ENCODE data around the gene CNDP1. TPM values are rescaled to one million over a fixed set of nuclear protein-coding genes. Genes with fewer than 3 reads are reported as not detected.
"Not testable (repeated sequence)": the region's sequence is repeated elsewhere in the genome, so short reads cannot be mapped to it uniquely, and the experiment has no call there.

CNDP1 gene
- total RNA-seq, 1 experiment from 2014 or later = 0.08 TPM

GRCh38 chr18:74516271-74517235, 17.7 kb upstream of the CNDP1 start:
- in situ Hi-C loops (cut with HindIII; ENCODE audit: low pct_unique_long_range_greater_than_20kb, low sequenced_read_pairs) = no loop called here
- no peak for DNase-seq (ENCODE audit: low read depth, low spot score)

GRCh38 chr18:74517236-74517630, 17.1 kb upstream of the CNDP1 start:
- no peak for DNase-seq (ENCODE audit: low read depth, low spot score)
- in situ Hi-C loops (cut with HindIII; ENCODE audit: low pct_unique_long_range_greater_than_20kb, low sequenced_read_pairs) = no loop called here

DNA sequence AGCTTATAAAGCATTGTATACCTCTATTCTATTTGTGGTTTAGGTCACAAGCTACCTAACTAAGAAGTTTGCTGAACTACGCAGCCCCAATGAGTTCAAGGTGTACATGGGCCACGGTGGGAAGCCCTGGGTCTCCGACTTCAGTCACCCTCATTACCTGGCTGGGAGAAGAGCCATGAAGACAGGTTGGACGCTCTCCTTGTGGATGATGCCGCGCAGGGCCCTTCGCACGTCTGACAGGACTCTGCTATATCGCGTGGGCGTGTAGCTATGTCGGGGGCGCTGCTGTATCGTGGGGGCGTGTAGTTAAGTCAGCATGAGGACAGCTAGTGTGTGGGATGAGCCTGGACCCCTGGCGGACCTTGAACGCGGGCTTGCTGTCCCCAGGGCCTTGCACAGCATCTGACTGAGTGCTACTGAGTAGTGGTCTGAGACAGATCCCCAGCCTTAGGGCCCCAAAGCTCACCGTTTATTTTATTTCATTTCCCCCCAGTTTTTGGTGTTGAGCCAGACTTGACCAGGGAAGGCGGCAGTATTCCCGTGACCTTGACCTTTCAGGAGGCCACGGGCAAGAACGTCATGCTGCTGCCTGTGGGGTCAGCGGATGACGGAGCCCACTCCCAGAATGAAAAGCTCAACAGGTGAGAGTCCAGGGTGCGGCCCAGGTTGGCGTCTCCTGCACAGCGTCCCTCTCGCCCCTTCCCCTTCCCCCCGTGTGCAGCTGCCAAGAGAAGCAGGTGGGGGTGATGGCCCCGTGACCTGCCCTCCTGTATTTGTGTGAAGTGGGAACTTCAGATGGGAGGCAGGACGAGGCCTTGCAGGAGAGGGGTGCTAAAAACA, 15.6 kb upstream of the CNDP1 start:
- DNase-seq (ENCODE audit: low read depth, low spot score) = no peak
- in situ Hi-C loops (cut with HindIII; ENCODE audit: low pct_unique_long_range_greater_than_20kb, low sequenced_read_pairs) = no loop called here

DNA sequence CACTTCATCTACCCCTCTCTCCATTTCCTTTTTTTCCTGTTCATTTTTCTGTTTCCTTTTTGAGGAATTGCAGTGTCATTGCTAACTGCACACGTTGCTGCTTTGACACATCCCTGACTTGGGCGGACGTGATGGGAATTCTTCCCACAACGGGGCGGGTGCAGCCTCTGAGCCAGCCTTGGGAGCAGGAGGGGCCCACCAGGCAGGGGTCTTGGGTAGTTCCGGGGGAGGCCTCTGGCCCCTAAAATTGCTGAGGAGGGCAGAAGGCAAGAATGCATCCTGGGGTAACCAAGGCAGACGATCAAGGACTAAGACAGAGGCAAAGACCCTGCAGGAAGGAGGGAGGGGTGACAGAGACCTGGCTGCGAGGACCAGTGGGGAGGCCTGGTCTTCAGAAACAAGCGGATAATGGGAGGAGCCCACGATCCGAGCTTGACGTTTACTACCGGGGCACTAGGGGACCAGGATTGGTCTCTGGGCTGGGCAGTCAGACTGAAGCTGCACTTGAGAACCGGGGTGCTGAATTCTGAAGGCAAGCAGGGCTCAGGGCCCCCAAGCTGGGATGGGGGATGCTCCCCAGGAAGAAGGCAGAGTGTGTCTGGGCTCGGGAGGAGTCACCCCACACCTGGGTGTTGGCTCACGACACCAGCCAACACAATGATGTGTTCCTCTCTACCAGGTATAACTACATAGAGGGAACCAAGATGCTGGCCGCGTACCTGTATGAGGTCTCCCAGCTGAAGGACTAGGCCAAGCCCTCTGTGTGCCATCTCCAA, 14.8 kb upstream of the CNDP1 start:
- in situ Hi-C loops (cut with HindIII; ENCODE audit: low pct_unique_long_range_greater_than_20kb, low sequenced_read_pairs) = no loop called here
- no peak for DNase-seq (ENCODE audit: low read depth, low spot score)

GRCh38 chr18:74520096-74520833, 14.0 kb upstream of the CNDP1 start:
- no peak for DNase-seq (ENCODE audit: low read depth, low spot score)
- in situ Hi-C loops (cut with HindIII; ENCODE audit: low pct_unique_long_range_greater_than_20kb, low sequenced_read_pairs) = no loop called here

DNA sequence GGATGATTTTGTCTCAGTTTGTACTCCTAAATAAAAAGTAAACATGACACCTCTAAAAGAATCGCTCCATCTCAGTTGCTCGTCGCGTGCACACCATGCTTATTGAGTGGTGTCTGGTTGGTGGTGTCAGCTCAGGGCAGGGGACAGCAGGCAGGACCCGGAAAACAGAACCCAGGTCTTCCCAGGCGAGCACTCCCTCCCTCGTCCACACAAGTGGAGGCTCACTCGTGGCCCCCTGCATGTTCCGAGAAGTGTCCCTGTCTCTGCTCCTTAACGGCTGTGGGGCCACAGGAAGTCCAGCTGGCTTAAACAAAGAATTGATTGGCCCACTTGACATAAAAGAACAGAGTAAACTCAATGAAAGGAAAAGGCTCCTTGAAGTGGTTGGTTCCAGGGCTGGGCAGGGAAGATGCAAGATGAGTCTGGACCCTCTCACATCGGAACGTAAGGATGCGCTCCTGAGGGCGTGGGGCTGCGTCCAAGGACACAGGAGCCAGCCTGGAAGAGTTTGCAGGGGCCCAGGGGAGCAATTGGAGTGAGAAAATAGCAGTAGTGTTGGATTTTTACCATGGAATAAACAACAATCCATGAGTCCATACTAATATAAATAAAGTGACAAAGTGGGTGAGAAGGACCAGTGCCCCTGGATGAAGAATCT, 13.1 kb upstream of the CNDP1 start:
- in situ Hi-C loops (cut with HindIII; ENCODE audit: low pct_unique_long_range_greater_than_20kb, low sequenced_read_pairs) = no loop called here
- no peak for DNase-seq (ENCODE audit: low read depth, low spot score)

DNA sequence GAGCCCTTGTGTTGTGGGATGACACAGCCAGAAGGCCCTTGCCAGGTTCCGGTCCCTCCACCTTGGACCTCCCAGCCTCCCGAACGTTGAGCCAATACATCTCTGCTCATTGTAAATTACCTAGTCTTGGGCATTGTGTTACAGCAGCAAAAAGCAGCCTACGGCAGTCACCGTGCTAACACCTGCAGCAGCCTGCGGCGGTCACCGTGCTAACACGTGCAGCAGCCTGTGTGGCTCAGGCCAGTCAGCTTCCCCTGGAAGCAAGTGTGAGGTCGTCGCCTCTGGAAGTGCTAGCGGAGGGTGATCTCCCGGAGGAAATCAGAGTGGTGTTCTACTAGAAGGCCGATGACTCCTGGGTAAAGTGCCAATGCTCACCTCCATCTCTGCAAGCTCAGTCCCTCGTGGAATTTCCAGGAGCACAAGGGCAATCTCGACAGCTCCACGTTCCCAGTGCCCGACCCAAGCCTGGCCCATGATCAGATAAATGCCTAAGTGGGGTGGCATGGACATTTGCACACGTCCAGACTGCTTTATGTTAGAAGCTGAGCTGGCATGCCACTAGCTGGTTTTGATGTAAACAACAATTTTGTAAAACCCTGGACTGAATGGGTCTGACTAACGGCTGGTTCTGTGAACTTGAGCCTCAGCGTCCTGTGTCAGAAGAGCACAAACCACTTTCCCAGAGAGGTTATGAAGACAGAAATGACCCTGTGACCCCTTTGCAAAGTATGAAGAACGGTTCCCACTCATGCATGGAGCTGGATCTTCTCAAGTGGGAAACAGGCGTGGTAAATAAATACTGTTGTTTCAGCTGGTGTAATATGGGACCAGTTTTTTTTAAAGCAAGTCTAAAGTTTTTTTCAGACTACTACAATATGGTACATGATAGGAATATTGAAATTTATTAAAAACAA, 11.4 kb upstream of the CNDP1 start:
- DNase-seq (ENCODE audit: low read depth, low spot score) = no peak
- in situ Hi-C loops (cut with HindIII; ENCODE audit: low pct_unique_long_range_greater_than_20kb, low sequenced_read_pairs) = no loop called here

DNA sequence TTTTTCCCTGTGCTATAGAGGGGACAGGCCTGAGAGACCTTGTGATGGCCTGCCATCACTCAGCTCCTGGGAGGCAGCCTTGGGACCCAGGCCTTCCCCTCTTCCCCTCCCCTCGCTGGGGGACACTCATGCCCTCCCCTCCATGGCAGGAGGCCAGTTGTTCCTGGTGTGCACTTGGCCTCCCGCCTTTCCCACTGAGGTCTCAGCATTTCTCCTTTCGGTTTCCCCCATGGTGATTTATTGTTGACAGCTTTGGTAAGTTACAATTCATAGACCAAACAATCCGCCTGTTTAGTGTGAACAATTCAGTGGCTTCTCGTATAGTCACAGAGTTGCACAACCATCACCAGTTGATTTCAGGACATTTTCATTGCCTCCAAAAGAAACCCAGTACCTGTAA, 10.2 kb upstream of the CNDP1 start:
- in situ Hi-C loops (cut with HindIII; ENCODE audit: low pct_unique_long_range_greater_than_20kb, low sequenced_read_pairs) = no loop called here
- no peak for DNase-seq (ENCODE audit: low read depth, low spot score)

GRCh38 chr18:74524915-74525314, 9.4 kb upstream of the CNDP1 start:
- in situ Hi-C loops (cut with HindIII; ENCODE audit: low pct_unique_long_range_greater_than_20kb, low sequenced_read_pairs) = not testable (repeated sequence)

DNA sequence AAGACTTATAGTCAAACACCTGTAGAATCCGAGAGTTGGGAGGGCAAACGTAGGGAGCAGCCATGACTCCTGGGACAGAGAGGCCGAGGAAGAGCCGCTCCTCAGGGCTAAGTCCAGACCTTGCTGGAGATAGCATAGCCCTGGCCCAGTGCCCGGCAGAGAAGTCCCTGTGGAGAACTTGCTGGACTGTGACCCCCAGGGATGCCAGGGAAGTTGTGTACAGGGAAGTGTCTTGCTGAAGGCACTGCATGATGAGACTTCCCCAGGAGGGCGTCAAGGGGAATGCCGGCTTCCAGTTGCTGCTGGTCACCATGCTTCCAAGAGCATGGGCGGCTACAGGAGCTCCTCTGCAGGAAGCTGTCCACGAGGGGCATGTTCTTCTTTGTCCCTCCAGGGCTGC, 8.6 kb upstream of the CNDP1 start:
- in situ Hi-C loops (cut with HindIII; ENCODE audit: low pct_unique_long_range_greater_than_20kb, low sequenced_read_pairs) = no loop called here

More at GRCh38 chr18:74524915-74525314, 9.4 kb upstream of the CNDP1 start:
- not testable (repeated sequence) for DNase-seq (ENCODE audit: low read depth, low spot score)

GRCh38 chr18:74526488-74526887, 7.8 kb upstream of the CNDP1 start:
- in situ Hi-C loops (cut with HindIII; ENCODE audit: low pct_unique_long_range_greater_than_20kb, low sequenced_read_pairs) = no loop called here

More for the DNA sequence above, 8.6 kb upstream of the CNDP1 start:
- no peak for DNase-seq (ENCODE audit: low read depth, low spot score)

DNA sequence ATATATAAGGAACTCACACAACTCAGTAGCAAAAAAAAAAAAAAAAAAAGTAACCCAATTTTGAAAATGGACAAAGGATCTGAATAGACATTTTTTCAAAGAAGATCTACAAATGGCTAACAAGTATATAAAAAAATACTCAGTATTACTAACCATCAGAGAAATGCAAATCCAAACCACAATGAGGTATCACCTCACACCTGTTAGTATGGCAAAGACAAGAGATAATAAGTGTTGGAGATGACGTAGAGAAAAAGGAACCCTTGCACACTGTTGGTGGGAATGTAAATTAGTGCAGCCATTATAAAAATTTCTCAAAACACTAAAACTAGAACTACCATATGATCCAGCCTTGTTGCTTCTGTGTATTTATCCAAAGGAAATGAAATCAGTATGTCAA, 5.8 kb upstream of the CNDP1 start:
- in situ Hi-C loops (cut with HindIII; ENCODE audit: low pct_unique_long_range_greater_than_20kb, low sequenced_read_pairs) = no loop called here
- DNase-seq (ENCODE audit: low read depth, low spot score) = no peak

More at GRCh38 chr18:74526488-74526887, 7.8 kb upstream of the CNDP1 start:
- no peak for DNase-seq (ENCODE audit: low read depth, low spot score)

DNA sequence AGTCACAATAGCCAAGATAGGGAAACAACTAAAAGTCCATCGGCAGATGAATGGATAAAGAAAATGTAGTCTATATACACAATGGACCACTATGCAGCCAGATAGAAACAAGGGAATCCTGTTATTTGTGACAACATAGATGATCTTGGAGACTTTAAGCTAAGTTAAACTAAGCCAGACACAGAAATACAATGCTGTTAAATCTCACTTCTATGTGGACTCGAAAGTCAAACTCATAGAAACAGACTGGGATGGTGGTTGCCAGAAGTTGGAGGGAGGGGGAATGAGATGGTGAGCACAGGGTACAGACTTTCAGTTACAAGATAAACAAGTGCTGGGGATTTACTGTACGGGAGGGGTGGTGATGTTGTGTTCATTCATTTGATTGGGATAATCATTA, 5.4 kb upstream of the CNDP1 start:
- no peak for DNase-seq (ENCODE audit: low read depth, low spot score)
- in situ Hi-C loops (cut with HindIII; ENCODE audit: low pct_unique_long_range_greater_than_20kb, low sequenced_read_pairs) = no loop called here

DNA sequence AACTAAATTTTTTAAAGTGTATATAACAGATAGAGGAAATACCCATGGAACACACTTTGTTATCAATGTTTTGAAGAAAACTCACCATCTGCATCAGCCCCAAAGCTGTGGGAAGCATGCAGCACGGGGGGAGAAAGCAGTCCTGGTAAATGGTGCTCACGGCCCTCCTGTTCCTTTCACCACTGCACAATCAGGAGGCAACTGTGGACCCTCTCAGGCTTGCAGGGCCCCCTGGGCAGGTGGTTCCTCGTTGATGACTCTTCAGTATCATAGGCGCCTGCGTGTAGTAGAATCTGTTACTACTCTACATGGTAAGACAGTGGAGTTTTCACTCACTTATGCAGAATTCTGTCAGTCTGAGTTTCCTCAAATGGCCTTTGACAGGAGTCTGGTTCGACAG, 4.9 kb upstream of the CNDP1 start:
- no peak for DNase-seq (ENCODE audit: low read depth, low spot score)
- in situ Hi-C loops (cut with HindIII; ENCODE audit: low pct_unique_long_range_greater_than_20kb, low sequenced_read_pairs) = no loop called here

- in situ Hi-C loops (cut with HindIII; ENCODE audit: low pct_unique_long_range_greater_than_20kb, low sequenced_read_pairs) = no loop called here
Measured at GRCh38 chr18:74529811-74530583, 4.3 kb upstream of the CNDP1 start.

More at GRCh38 chr18:74529811-74530583, 4.3 kb upstream of the CNDP1 start:
- no peak for DNase-seq (ENCODE audit: low read depth, low spot score)

All from SK-MEL-5 (cell line).